ENCODE results near the gene TANGO6. TPM values are rescaled to one million over a fixed set of nuclear protein-coding genes. Genes with fewer than 3 reads are reported as not detected.

The TANGO6 gene
- total and polyA plus RNA-seq, 3 donors from 2014 or later, result 23.1 to 41.3 (median 39.4) TPM

DNA sequence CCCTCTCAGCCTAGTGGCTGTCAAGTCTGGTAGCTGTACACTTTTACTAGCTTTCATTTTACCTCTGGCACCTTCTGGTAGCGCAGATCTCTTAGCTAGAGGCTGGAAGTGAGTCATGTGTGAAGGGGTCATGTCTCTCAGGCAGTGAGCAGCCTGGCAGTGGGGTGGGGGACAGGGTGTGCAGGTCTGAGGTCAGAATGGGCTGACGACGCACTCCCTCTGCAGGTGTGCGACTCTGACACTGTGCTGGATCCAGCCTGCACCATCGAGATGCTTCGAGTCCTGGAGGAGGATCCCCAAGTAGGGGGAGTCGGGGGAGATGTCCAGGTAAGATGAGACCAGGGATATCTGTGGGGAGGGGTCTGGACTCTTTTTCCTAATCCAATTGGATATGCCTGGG lies 269.9 kb downstream of the TANGO6 start:
- no peak overlapping the region for H3K27ac ChIP-seq
- intact Hi-C loops (cut with DNase I; ENCODE audit: low total_unique reads), result loop anchor here (10.0 kb wide), 1 partner anchor 258 kb away; no protein-coding TSS in a partner anchor
- no peaks in the 10 kb centered on the region for H3K27me3 ChIP-seq
- no peaks in the 10 kb centered on the region for H3K4me1 ChIP-seq
- TF ChIP-seq POLR2A (IDR thresholded peaks at IDR 0.05), result no peak
- TF ChIP-seq, protein P1, sequence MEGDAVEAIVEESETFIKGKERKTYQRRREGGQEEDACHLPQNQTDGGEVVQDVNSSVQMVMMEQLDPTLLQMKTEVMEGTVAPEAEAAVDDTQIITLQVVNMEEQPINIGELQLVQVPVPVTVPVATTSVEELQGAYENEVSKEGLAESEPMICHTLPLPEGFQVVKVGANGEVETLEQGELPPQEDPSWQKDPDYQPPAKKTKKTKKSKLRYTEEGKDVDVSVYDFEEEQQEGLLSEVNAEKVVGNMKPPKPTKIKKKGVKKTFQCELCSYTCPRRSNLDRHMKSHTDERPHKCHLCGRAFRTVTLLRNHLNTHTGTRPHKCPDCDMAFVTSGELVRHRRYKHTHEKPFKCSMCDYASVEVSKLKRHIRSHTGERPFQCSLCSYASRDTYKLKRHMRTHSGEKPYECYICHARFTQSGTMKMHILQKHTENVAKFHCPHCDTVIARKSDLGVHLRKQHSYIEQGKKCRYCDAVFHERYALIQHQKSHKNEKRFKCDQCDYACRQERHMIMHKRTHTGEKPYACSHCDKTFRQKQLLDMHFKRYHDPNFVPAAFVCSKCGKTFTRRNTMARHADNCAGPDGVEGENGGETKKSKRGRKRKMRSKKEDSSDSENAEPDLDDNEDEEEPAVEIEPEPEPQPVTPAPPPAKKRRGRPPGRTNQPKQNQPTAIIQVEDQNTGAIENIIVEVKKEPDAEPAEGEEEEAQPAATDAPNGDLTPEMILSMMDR (IDR thresholded peaks at IDR 0.05), result no peak
- H3K9me3 ChIP-seq, result no peaks in the 10 kb centered on the region
- WGBS, 2 donors, result 85 to 90% methylated on average over 7 of the region's 7 CpGs
- DNase-seq, result no peak
- no peaks in the 10 kb centered on the region for H3K36me3 ChIP-seq (ENCODE audit: low read depth, missing control alignments)
- H3K4me3 ChIP-seq, result no peak overlapping the region

DNA sequence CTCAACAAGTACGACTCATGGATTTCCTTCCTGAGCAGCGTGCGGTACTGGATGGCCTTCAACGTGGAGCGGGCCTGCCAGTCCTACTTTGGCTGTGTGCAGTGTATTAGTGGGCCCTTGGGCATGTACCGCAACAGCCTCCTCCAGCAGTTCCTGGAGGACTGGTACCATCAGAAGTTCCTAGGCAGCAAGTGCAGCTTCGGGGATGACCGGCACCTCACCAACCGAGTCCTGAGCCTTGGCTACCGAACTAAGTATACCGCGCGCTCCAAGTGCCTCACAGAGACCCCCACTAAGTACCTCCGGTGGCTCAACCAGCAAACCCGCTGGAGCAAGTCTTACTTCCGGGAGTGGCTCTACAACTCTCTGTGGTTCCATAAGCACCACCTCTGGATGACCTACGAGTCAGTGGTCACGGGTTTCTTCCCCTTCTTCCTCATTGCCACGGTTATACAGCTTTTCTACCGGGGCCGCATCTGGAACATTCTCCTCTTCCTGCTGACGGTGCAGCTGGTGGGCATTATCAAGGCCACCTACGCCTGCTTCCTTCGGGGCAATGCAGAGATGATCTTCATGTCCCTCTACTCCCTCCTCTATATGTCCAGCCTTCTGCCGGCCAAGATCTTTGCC lies 271.1 kb downstream of the TANGO6 start:
- TF ChIP-seq POLR2A (IDR thresholded peaks at IDR 0.05), result no peak
- TF ChIP-seq, protein P1 (IDR thresholded peaks at IDR 0.05), result no peak
- Histone ChIP-seq H3K27ac (no peak overlapping the region), H3K4me3 (no peak overlapping the region), H3K9me3 (no peaks in the 10 kb centered on the region), H3K4me1 (no peaks in the 10 kb centered on the region), H3K36me3 (ENCODE audit: low read depth, missing control alignments) (no peaks in the 10 kb centered on the region), H3K27me3 (no peaks in the 10 kb centered on the region)
- intact Hi-C loops (cut with DNase I; ENCODE audit: low total_unique reads), result loop anchor here (10.0 kb wide), 1 partner anchor 260 kb away; no protein-coding TSS in a partner anchor
- no peak for DNase-seq
- WGBS, 2 donors, result 90 to 93% methylated on average over 17 to 25 of the region's 25 CpGs

DNA sequence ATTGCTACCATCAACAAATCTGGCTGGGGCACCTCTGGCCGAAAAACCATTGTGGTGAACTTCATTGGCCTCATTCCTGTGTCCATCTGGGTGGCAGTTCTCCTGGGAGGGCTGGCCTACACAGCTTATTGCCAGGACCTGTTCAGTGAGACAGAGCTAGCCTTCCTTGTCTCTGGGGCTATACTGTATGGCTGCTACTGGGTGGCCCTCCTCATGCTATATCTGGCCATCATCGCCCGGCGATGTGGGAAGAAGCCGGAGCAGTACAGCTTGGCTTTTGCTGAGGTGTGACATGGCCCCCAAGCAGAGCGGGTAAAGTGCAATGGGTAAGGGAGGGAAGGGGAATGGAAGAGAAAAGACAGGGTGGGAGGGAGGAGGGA lies 271.6 kb downstream of the TANGO6 start:
- 96 to 99% methylated on average over 6 of the region's 6 CpGs for WGBS, 2 donors
- Histone ChIP-seq H3K9me3 (no peaks in the 10 kb centered on the region), H3K27ac (no peak overlapping the region), H3K4me3 (no peak overlapping the region), H3K4me1 (no peaks in the 10 kb centered on the region), H3K27me3 (no peaks in the 10 kb centered on the region), H3K36me3 (ENCODE audit: low read depth, missing control alignments) (no peaks in the 10 kb centered on the region)
- no peak for DNase-seq
- intact Hi-C loops (cut with DNase I; ENCODE audit: low total_unique reads), result loop anchor here (10.0 kb wide), 1 partner anchor 260 kb away; no protein-coding TSS in a partner anchor
- TF ChIP-seq, protein P1 (IDR thresholded peaks at IDR 0.05), result no peak
- TF ChIP-seq POLR2A (IDR thresholded peaks at IDR 0.05), result no peak

DNA sequence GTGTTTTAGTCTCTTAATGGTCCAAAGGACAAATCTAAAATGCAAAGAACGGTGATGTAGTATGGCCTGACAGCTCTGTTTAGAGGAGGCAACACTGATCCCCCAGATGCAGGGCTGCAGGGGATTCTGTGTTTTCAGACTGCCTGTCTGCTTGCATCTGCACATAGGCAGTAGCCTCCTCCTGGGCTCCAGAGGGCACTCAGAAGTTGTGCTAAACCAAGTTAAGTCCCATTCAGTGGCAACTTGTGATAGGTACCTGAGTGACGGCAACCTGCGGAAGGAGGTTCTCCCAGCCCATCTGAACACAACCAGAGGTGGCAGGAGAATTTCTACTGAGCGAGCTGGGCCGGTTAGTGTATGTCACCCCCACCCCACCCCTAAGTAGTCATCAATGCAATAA lies 272.0 kb downstream of the TANGO6 start:
- Histone ChIP-seq H3K27me3 (no peaks in the 10 kb centered on the region), H3K27ac (no peak overlapping the region), H3K36me3 (ENCODE audit: low read depth, missing control alignments) (no peaks in the 10 kb centered on the region), H3K9me3 (no peaks in the 10 kb centered on the region), H3K4me1 (no peaks in the 10 kb centered on the region), H3K4me3 (no peak overlapping the region)
- WGBS, 2 donors, result 84 to 94% methylated on average over 3 to 5 of the region's 5 CpGs
- TF ChIP-seq POLR2A (IDR thresholded peaks at IDR 0.05), result no peak
- TF ChIP-seq, protein P1 (IDR thresholded peaks at IDR 0.05), result no peak
- DNase-seq, result no peak
- intact Hi-C loops (cut with DNase I; ENCODE audit: low total_unique reads), result loop anchor here (10.0 kb wide), 1 partner anchor 261 kb away; no protein-coding TSS in a partner anchor

DNA sequence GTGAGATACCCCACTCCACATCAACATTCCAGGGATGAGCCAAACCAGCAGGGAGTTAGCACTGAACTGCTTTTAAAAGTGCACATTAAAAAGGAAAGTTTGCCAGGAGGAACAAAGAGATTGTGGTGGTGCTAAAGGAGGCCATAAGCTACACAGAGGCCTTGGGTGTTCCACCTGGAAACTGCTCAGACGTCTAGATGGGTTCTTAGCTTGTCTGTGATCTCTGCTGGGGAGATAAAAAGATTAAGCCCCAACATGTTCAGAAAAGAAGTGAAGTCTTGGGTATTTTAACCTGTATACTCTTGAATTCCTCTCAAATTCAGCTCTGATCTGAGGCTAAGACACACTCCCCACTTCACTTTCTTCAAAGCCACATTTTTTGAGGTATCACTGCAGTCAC lies 272.5 kb downstream of the TANGO6 start:
- H3K4me3 ChIP-seq, result no peak overlapping the region
- no peaks in the 10 kb centered on the region for H3K36me3 ChIP-seq (ENCODE audit: low read depth, missing control alignments)
- no peak for DNase-seq
- H3K4me1 ChIP-seq, result no peaks in the 10 kb centered on the region
- H3K9me3 ChIP-seq, result no peaks in the 10 kb centered on the region
- TF ChIP-seq, protein P1 (IDR thresholded peaks at IDR 0.05), result no peak
- TF ChIP-seq POLR2A (IDR thresholded peaks at IDR 0.05), result no peak
- intact Hi-C loops (cut with DNase I; ENCODE audit: low total_unique reads), result loop anchor here (10.0 kb wide), 1 partner anchor 261 kb away; no protein-coding TSS in a partner anchor
- WGBS, 2 donors, result 48 to 82% methylated on average over 1 of the region's 1 CpG
- no peaks in the 10 kb centered on the region for H3K27me3 ChIP-seq
- H3K27ac ChIP-seq, result no peak overlapping the region
